HEK293 (cell line): ENCODE measurements around the gene MEGF6.
A peak's percentile ranks its signal among the peaks of the same experiment; 100 is the strongest.

Experiments used
- CTCF ChIA-PET: fragments of 350-600 bp; formaldehyde crosslinking; extraction: SDS; loops from one replicate; lab custom pipeline; 2021; ENCODE audit warnings: antibody characterized with exemption; lab: Yijun Ruan, JAX
- POLR2A ChIA-PET: fragments of 300-600 bp; formaldehyde crosslinking; extraction: SDS; loops from one replicate; lab custom pipeline; 2020; ENCODE audit warnings: antibody characterized with exemption, inconsistent platforms; lab: Yijun Ruan, JAX
- H3K27ac ChIP-seq: fragments of 200-500 bp; sonication (Bioruptor generic); 2 replicates; pipeline ENCODE4 v1.5.1; 2014; ENCODE audit warnings: low read depth, low read length, control low read depth, inconsistent platforms; ENCODE audit errors: extremely low read depth
- H3K36me3 ChIP-seq, 2 experiments: fragments of 200-500 bp in 1 of 2; sonication (Bioruptor generic) in 1 of 2; 1 replicate in 1 of 2; 2 replicates in 1 of 2; pipeline ENCODE4 v1.5.1; 2014 to 2017; ENCODE audit warnings: inconsistent platforms in 2 of 2, low read length in 2 of 2; ENCODE audit not compliant: control insufficient read depth in 2 of 2, insufficient read depth in 1 of 2
- H3K4me1 ChIP-seq: fragments of 200-500 bp; sonication (Bioruptor generic); 2 replicates; pipeline ENCODE4 v1.5.1; 2014; ENCODE audit warnings: mild to moderate bottlenecking, low read length, inconsistent platforms; ENCODE audit not compliant: control insufficient read depth, insufficient read depth
- H3K4me3 ChIP-seq: 2 replicates; pipeline ENCODE4 v1.5.1; 2011; ENCODE audit warnings: low read depth, mild to moderate bottlenecking, control low read depth, low read length, moderate library complexity
- H3K9me3 ChIP-seq: fragments of 200-500 bp; sonication (Bioruptor generic); 2 replicates; pipeline ENCODE4 v1.5.1; 2014; ENCODE audit warnings: low read depth, low read length, inconsistent platforms; ENCODE audit not compliant: control insufficient read depth, insufficient read depth
- GLIS1 ChIP-seq: fragments of 450-650 bp; formaldehyde crosslinking; IDR thresholded peaks from 2 replicates; pipeline ENCODE4 v1.5.1; 2016; ENCODE audit warnings: missing biosample characterization, missing genetic modification characterization
- HOXA7 ChIP-seq: sonication (generic); formaldehyde crosslinking; IDR thresholded peaks from 2 replicates; pipeline ENCODE4 v1.8.1; 2022; ENCODE audit warnings: missing genetic modification reagents, borderline replicate concordance
- IKZF3 ChIP-seq: fragments of 450-650 bp; IDR thresholded peaks from 2 replicates; pipeline ENCODE4 v1.5.0; 2018; ENCODE audit warnings: missing biosample characterization, mild to moderate bottlenecking, missing genetic modification characterization, moderate library complexity
- KLF17 ChIP-seq: fragments of 450-650 bp; formaldehyde crosslinking; IDR thresholded peaks from 2 replicates; pipeline ENCODE4 v1.5.1; 2016; ENCODE audit warnings: missing biosample characterization, missing genetic modification characterization
- SP2 ChIP-seq: fragments of 450-650 bp; formaldehyde crosslinking; IDR thresholded peaks from 2 replicates; pipeline ENCODE4 v1.5.1; 2016; ENCODE audit warnings: missing biosample characterization, missing genetic modification characterization
- WT1 ChIP-seq: fragments of 450-650 bp; formaldehyde crosslinking; IDR thresholded peaks from 2 replicates; pipeline ENCODE4 v1.5.1; 2016; ENCODE audit warnings: missing biosample characterization, missing genetic modification characterization
- ZBTB20 ChIP-seq: fragments of 450-650 bp; formaldehyde crosslinking; IDR thresholded peaks from 2 replicates; pipeline ENCODE4 v1.5.1; 2016; ENCODE audit warnings: missing biosample characterization, missing genetic modification characterization
- ZBTB48 ChIP-seq: fragments of 450-650 bp; formaldehyde crosslinking; IDR thresholded peaks from 2 replicates; pipeline ENCODE4 v1.5.1; 2016; ENCODE audit warnings: missing biosample characterization, missing genetic modification characterization
- ZBTB7A ChIP-seq: fragments of 450-650 bp; formaldehyde crosslinking; IDR thresholded peaks from 2 replicates; pipeline ENCODE4 v1.5.1; 2016; ENCODE audit warnings: low read depth, missing biosample characterization, missing genetic modification characterization
- ZBTB8A ChIP-seq: fragments of 450-650 bp; formaldehyde crosslinking; IDR thresholded peaks from 2 replicates; pipeline ENCODE4 v1.5.1; 2016; ENCODE audit warnings: missing biosample characterization, missing genetic modification characterization
- ZFP37 ChIP-seq: fragments of 450-650 bp; formaldehyde crosslinking; IDR thresholded peaks from 2 replicates; pipeline ENCODE4 v1.5.1; 2016; ENCODE audit warnings: missing biosample characterization, missing genetic modification characterization
- ZNF174 ChIP-seq: fragments of 450-650 bp; formaldehyde crosslinking; IDR thresholded peaks from 2 replicates; pipeline ENCODE4 v1.5.0; 2017; ENCODE audit warnings: missing biosample characterization, mild to moderate bottlenecking, missing genetic modification characterization
- ZNF202 ChIP-seq: fragments of 450-650 bp; formaldehyde crosslinking; IDR thresholded peaks from 2 replicates; pipeline ENCODE4 v1.5.1; 2016; ENCODE audit warnings: missing biosample characterization, missing genetic modification characterization, borderline replicate concordance
- ZNF37A ChIP-seq: fragments of 450-650 bp; IDR thresholded peaks from 2 replicates; pipeline ENCODE4 v1.5.1; 2018; ENCODE audit warnings: missing biosample characterization, missing genetic modification characterization
- ZNF398 ChIP-seq: fragments of 450-650 bp; formaldehyde crosslinking; IDR thresholded peaks from 2 replicates; pipeline ENCODE4 v1.5.1; 2017; ENCODE audit warnings: missing biosample characterization, missing genetic modification characterization
- ZNF449 ChIP-seq: fragments of 450-650 bp; formaldehyde crosslinking; IDR thresholded peaks from 2 replicates; pipeline ENCODE4 v1.5.1; 2017; ENCODE audit warnings: missing biosample characterization, mild to moderate bottlenecking, missing genetic modification characterization, moderate library complexity
- ZNF561 ChIP-seq: fragments of 450-650 bp; IDR thresholded peaks from 2 replicates; pipeline ENCODE4 v1.5.1; 2018; ENCODE audit warnings: missing biosample characterization, missing genetic modification characterization, borderline replicate concordance
- ZNF776 ChIP-seq: fragments of 450-650 bp; formaldehyde crosslinking; IDR thresholded peaks from 2 replicates; pipeline ENCODE4 v1.5.0; 2017; ENCODE audit warnings: missing biosample characterization, missing genetic modification characterization, borderline replicate concordance
- ZNF837 ChIP-seq: fragments of 450-650 bp; formaldehyde crosslinking; IDR thresholded peaks from 2 replicates; pipeline ENCODE4 v1.5.1; 2016; ENCODE audit warnings: missing biosample characterization, missing genetic modification characterization
- TF ChIP-seq, protein P1 (sequence below): fragments of 450-650 bp; formaldehyde crosslinking; IDR thresholded peaks from 2 replicates; pipeline ENCODE4 v1.5.1; 2016; ENCODE audit warnings: missing biosample characterization, missing genetic modification characterization

MEGF6 gene

DNA sequence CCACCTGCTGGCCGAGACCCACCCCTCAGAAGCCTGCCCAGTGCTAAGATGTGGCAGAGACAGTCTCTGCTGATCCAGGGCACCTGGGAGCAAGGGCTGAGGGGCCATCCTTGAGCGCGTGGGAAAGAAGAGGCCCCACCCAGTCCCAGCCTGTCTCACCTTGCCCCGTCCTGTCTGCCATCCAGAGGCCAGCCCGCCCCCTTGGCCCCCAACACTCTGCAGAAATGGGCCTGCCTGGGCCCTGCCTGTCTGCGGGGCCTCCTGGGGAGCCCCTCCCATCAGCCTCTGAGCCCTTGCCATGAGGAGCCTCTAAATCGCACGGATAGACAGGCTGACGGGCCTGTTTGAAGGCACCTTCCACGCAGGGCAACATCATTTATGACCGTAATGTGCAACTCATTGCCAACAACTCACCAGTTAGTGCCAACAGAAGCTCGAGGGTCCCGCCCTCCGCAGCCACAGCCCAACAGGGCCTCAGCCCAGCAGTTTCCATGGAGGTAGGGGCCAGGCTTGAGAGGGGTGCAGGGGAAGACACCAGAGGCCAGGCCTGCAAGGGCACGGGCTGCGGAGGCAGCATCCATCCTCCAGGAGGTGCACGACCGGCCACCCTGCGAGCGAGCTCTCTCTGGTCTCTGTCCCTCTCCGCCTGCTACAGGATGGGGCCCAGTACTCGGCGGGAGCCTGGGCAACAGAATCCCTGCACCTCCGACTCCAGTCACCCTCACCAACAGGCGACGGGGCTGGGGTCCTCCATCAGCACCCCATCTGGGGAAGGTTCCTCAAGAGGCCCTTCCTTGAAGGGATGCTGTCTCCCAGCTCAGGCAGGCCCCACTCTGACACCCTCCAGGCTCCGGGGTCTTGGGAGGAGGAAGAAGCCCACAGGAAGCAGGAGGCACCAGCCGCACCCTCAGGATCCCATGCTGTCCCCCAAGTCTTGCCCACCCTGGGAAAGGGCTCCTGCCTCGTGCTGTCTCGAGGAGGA, 78.0 kb downstream of the MEGF6 start (continued):
- TF ChIP-seq ZNF449 (tag by site-specific recombination) = peak; percentile 52; the same call in 1 of the 2 replicates
- TF ChIP-seq SP2 (tag by site-specific recombination) = peak; percentile 27; the same call in 1 of the 2 replicates
- no peak for TF ChIP-seq ZNF174 (tag by site-specific recombination)
- TF ChIP-seq HOXA7 = no peak
- TF ChIP-seq ZNF37A (tag by site-specific recombination) = no peak
- TF ChIP-seq, all 188 proteins: peak for 4

DNA sequence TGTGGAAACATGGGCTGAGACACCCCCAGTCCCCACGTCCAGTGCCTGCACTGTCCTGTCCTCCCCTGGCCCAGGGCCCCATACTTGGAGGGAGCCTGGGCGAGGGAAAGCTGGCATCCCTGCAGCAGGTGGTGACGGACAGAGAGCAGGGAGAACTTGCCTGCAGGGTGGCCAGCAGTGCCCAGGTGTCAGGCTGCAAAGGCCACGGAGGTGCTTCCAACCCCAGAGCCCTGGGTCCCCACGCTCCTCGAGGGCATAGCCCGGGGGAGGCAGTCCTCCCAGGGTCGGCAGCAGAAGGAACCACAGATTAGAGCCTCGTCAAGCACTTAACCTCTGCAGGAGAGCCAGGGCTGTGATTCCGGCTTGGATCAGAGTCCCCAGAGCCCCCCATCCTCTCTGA, 79.4 kb downstream of the MEGF6 start:
- POLR2A ChIA-PET = no interaction called here
- no peak overlapping the region for H3K27ac ChIP-seq
- TF ChIP-seq ZNF837 (tag by site-specific recombination) (no peak), ZNF398 (tag by site-specific recombination) (no peak), ZBTB7A (tag by site-specific recombination) (no peak), ZNF202 (no peak), KLF17 (tag by site-specific recombination) (no peak), ZBTB20 (tag by site-specific recombination) (no peak)
- H3K9me3 ChIP-seq = no peaks in the 10 kb centered on the region
- CTCF ChIA-PET = interaction anchor here (0.7 to 1.5 kb wide), 3 partner anchors 33 to 200 kb away, joined by 3 to 5 read pairs (median 3); no protein-coding TSS in a partner anchor
- no peaks in the 10 kb centered on the region for H3K36me3 ChIP-seq
- no peaks in the 10 kb centered on the region for H3K4me1 ChIP-seq
- H3K4me3 ChIP-seq = no peak overlapping the region

DNA sequence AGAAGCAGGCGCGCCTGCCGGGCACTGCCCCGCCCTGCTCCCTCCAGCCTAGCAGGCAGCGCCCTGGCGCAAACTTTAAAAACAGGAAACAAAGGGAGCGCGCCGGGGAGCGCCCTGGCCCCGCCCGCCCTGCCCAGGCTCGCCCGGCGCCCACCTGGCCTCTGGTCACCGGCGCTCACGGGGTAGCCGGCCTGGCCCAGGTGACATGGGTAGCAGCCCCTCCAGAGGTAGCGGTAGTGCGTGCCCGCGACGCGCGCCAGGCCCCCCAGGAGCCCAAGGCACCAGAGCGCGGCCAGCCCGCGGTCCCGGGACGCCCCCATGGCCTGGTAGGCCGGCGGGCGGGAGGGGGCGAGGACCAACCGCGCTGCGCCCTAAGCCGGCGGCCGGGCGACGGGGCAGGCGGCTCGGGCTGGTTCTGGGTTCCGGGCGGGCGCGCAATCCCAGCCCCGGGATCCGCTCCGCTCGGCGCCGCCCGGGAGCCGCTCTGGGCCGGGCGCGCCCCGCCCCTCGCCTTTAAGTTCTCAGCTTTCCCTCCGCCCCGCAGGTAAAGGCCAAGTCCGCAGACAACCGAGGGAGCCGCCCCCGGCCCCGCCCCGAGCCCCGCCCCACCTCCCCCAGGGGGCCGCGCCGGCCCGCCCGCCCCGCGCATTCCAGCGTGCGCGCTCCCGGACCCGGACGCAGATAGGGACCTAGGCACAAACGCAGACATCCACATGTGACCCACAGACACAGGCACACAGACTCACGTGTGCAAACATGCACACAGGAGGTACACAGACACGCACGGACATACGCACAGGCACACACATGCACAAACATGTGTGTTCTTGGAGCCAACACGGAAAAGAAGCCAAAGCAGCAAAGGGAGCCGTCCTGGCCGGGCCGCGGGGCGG, 80.1 kb downstream of the MEGF6 start:
- no peaks in the 10 kb centered on the region for H3K4me1 ChIP-seq
- ChIA-PET POLR2A (no interaction called here), CTCF (interaction anchor here (1.5 kb wide), 1 partner anchor 33 kb away, joined by 3 read pairs; no protein-coding TSS in a partner anchor)
- H3K27ac ChIP-seq = no peak overlapping the region; the same call in 1 of the 2 replicates
- H3K36me3 ChIP-seq = no peaks in the 10 kb centered on the region
- H3K9me3 ChIP-seq = no peaks in the 10 kb centered on the region
- peak overlapping the region; percentile 48 for H3K4me3 ChIP-seq
- TF ChIP-seq ZBTB8A (tag by site-specific recombination) = peak; percentile 78
- TF ChIP-seq ZFP37 = no peak
- peak; percentile 77 for TF ChIP-seq ZBTB48
- TF ChIP-seq, protein P1, sequence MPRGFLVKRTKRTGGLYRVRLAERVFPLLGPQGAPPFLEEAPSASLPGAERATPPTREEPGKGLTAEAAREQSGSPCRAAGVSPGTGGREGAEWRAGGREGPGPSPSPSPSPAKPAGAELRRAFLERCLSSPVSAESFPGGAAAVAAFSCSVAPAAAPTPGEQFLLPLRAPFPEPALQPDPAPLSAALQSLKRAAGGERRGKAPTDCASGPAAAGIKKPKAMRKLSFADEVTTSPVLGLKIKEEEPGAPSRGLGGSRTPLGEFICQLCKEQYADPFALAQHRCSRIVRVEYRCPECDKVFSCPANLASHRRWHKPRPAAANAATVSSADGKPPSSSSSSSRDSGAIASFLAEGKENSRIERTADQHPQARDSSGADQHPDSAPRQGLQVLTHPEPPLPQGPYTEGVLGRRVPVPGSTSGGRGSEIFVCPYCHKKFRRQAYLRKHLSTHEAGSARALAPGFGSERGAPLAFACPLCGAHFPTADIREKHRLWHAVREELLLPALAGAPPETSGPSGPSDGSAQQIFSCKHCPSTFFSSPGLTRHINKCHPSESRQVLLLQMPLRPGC = peak; percentile 95
- no peak; the same call in 1 of the 2 replicates for TF ChIP-seq ZNF561 (tag by site-specific recombination)
- peak; percentile 48 for TF ChIP-seq IKZF3 (tag by site-specific recombination)
- no peak for TF ChIP-seq ZNF398 (tag by site-specific recombination)
- no peak; the same call in 1 of the 2 replicates for TF ChIP-seq WT1
- TF ChIP-seq GLIS1 = peak; percentile 68
- no peak for TF ChIP-seq ZNF776 (tag by site-specific recombination)
